CD4-positive, alpha-beta memory T cell (primary cell): Measurements from ENCODE around the gene SEC14L5. TPM values are rescaled to one million over a fixed set of nuclear protein-coding genes. Genes with fewer than 3 reads are reported as not detected.
A peak's percentile ranks its signal among the peaks of the same experiment; 100 is the strongest.

Experiments used
- CTCF ChIA-PET: fragments of 350-600 bp; sonication (Branson Sonifier 250); formaldehyde crosslinking; loops from one replicate; lab custom pipeline; 2021; ENCODE audit warnings: inconsistent platforms; ENCODE audit not compliant: partially characterized antibody; lab: Charles Lee
- POLR2A ChIA-PET: fragments of 350-600 bp; sonication (Branson Sonifier 250); formaldehyde crosslinking; loops from one replicate; lab custom pipeline; 2021; ENCODE audit not compliant: partially characterized antibody; lab: Charles Lee
- DNase-seq, 5 donors: peaks; one replicate each; pipeline versions ENCODE4 v3.0.0 to v3.0.0-alpha.2; 2020 to 2022; ENCODE audit warnings: mixed read lengths in 1 of 5
- H3K27ac ChIP-seq: one replicate; pipeline ENCODE4 v1.7.0; 2013; ENCODE audit warnings: low read depth, low read length
- H3K27me3 ChIP-seq: 2 replicates; pipeline ENCODE4 v1.7.0; 2013; ENCODE audit warnings: mild to moderate bottlenecking, low read length, moderate library complexity; ENCODE audit not compliant: insufficient read depth
- H3K36me3 ChIP-seq: 2 replicates; pipeline ENCODE4 v1.7.0; 2013; ENCODE audit warnings: mild to moderate bottlenecking, low read length, moderate library complexity; ENCODE audit not compliant: insufficient read depth
- H3K4me1 ChIP-seq: 2 replicates; pipeline ENCODE4 v1.7.0; 2013; ENCODE audit warnings: mild to moderate bottlenecking, low read length, moderate library complexity; ENCODE audit not compliant: insufficient read depth
- H3K4me3 ChIP-seq, 2 donors: one replicate each; pipeline ENCODE4 v1.7.0; 2013; ENCODE audit warnings: low read length in 2 of 2, mild to moderate bottlenecking in 1 of 2
- H3K9me3 ChIP-seq, 2 donors: one replicate each; pipeline ENCODE4 v1.7.0; 2013; ENCODE audit warnings: low read length in 2 of 2, control low read depth in 1 of 2; ENCODE audit not compliant: control insufficient read depth in 1 of 2
- H3K27ac Mint-ChIP-seq, 7 donors: one replicate each; pipeline ENCODE4 v1.8.0; 2020 to 2021; ENCODE audit warnings: mixed read lengths in 7 of 7, mild to moderate bottlenecking in 6 of 7, inconsistent platforms in 3 of 7, moderate library complexity in 3 of 7
- H3K27me3 Mint-ChIP-seq, 2 donors: one replicate each; pipeline ENCODE4 v1.8.0; 2020 to 2021; ENCODE audit warnings: mixed read lengths in 2 of 2
- H3K36me3 Mint-ChIP-seq, 2 donors: one replicate each; pipeline ENCODE4 v1.8.0; 2020 to 2021; ENCODE audit warnings: mixed read lengths in 2 of 2, inconsistent platforms in 1 of 2, mild to moderate bottlenecking in 1 of 2
- H3K4me1 Mint-ChIP-seq, 4 donors: one replicate each; pipeline ENCODE4 v1.8.0; 2020 to 2021; ENCODE audit warnings: mixed read lengths in 4 of 4, mild to moderate bottlenecking in 1 of 4
- H3K4me3 Mint-ChIP-seq, 8 donors: one replicate each; pipeline ENCODE4 v1.8.0; 2020 to 2021; ENCODE audit warnings: mixed read lengths in 8 of 8, mild to moderate bottlenecking in 7 of 8, moderate library complexity in 6 of 8, inconsistent platforms in 3 of 8
- H3K9me3 Mint-ChIP-seq, 8 donors: one replicate each; pipeline ENCODE4 v1.8.0; 2020 to 2021; ENCODE audit warnings: mixed read lengths in 8 of 8, mild to moderate bottlenecking in 5 of 8, inconsistent platforms in 3 of 8, moderate library complexity in 1 of 8
- intact Hi-C: fragments of 100-400 bp; cut with micrococcal nuclease; formaldehyde crosslinking; loops from one replicate; pipeline ENCODE4 v1.15.1; 2023
- polyA plus RNA-seq, 2 donors: library from polyadenylated mRNA; unstranded; fragments of 300-500 nt; fragmentation: Illumina TruSeq; gene quantifications; one replicate each; pipeline ENCODE4 v1.2.3, GENCODE V29; 2021
- total RNA-seq, 2 experiments: library from RNA; stranded (reverse); gene quantifications; one replicate each; pipeline ENCODE4 v1.2.3, GENCODE V29; 2021

Gene SEC14L5
- total and polyA plus RNA-seq, 4 experiments from 2014 or later = not detected

GRCh38 chr16:5062790-5063765 is 104.9 kb downstream of the SEC14L5 start:
- H3K36me3 ChIP-seq = no peaks in the 10 kb centered on the region
- Mint-ChIP-seq H3K9me3 (no peaks in the 10 kb centered on the region), H3K27ac (peak overlapping the region in 1 of 7 donors; percentile 13), H3K4me1 (no peaks in the 10 kb centered on the region), H3K36me3 (no peaks in the 10 kb centered on the region), H3K4me3 (no peak overlapping the region), H3K27me3 (peaks cover 0 to 5% of the 10 kb centered on the region in 2 donors)
- no peaks in the 10 kb centered on the region for H3K4me1 ChIP-seq
- CTCF ChIA-PET = interaction anchor here (1.0 kb wide), 1 partner anchor 9 kb away, joined by 3 read pairs; the partner anchor contains the start of gene ALG1
- no peak for DNase-seq
- intact Hi-C loops = no loop called here
- no peaks in the 10 kb centered on the region for H3K9me3 ChIP-seq
- H3K27me3 ChIP-seq = no peaks in the 10 kb centered on the region
- no peak overlapping the region for H3K4me3 ChIP-seq
- POLR2A ChIA-PET = no interaction called here
- no peak overlapping the region for H3K27ac ChIP-seq

DNA sequence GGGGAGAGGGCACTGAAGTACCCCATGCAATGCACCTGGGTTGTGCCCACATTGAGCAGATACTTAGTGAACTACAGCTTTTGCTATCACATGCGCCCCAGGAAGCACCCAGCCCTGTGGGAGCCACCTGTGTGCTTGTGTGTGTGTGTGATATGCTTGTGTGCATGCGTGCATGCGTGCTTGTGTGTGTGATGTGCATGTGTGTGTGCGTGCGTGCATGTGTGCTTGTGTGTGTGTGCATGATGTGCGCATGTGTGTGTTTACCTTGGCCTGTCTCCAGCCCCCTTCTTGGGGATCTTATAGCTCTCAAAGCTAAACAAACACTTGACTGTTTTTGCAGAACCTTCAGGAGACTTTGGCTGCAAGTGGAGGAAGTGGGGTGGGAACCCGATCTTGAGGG is 106.8 kb downstream of the SEC14L5 start:
- H3K9me3 ChIP-seq = no peaks in the 10 kb centered on the region
- Mint-ChIP-seq H3K36me3 (no peaks in the 10 kb centered on the region), H3K27ac (no peak overlapping the region), H3K4me3 (no peak overlapping the region), H3K27me3 (peaks cover 0 to 5% of the 10 kb centered on the region in 2 donors), H3K4me1 (no peaks in the 10 kb centered on the region), H3K9me3 (no peaks in the 10 kb centered on the region)
- no peak overlapping the region for H3K4me3 ChIP-seq
- DNase-seq = no peak
- CTCF ChIA-PET = no interaction called here
- no peaks in the 10 kb centered on the region for H3K27me3 ChIP-seq
- no peaks in the 10 kb centered on the region for H3K36me3 ChIP-seq
- H3K27ac ChIP-seq = no peak overlapping the region
- POLR2A ChIA-PET = no interaction called here
- H3K4me1 ChIP-seq = no peaks in the 10 kb centered on the region
- intact Hi-C loops = no loop called here

GRCh38 chr16:5065326-5065725 is 107.2 kb downstream of the SEC14L5 start:
- H3K4me1 Mint-ChIP-seq = no peaks in the 10 kb centered on the region
- H3K27ac Mint-ChIP-seq = no peak overlapping the region
- intact Hi-C loops = no loop called here
- Histone ChIP-seq H3K27me3 (no peaks in the 10 kb centered on the region), H3K27ac (no peak overlapping the region), H3K4me3 (no peak overlapping the region), H3K36me3 (no peaks in the 10 kb centered on the region), H3K4me1 (no peaks in the 10 kb centered on the region), H3K9me3 (no peaks in the 10 kb centered on the region)
- no peaks in the 10 kb centered on the region for H3K36me3 Mint-ChIP-seq
- CTCF ChIA-PET = no interaction called here
- no peak overlapping the region for H3K4me3 Mint-ChIP-seq
- H3K9me3 Mint-ChIP-seq = no peaks in the 10 kb centered on the region
- no peak for DNase-seq
- peaks cover 0 to 5% of the 10 kb centered on the region in 2 donors for H3K27me3 Mint-ChIP-seq
- POLR2A ChIA-PET = no interaction called here

GRCh38 chr16:5065813-5066212 is 107.7 kb downstream of the SEC14L5 start, which contains the start of gene C16orf89:
Gene C16orf89 (minus strand): TSS chr16:5065956. CDS start chr16:5065908, 48 bp downstream.
- POLR2A ChIA-PET = no interaction called here
- no peaks in the 10 kb centered on the region for H3K36me3 Mint-ChIP-seq
- peaks cover under 1 to 2% (median under 1%) of the 10 kb centered on the region in 4 donors for H3K4me1 Mint-ChIP-seq
- H3K27me3 Mint-ChIP-seq = peaks cover 0 to 5% of the 10 kb centered on the region in 2 donors
- Histone ChIP-seq H3K4me3 (no peak within 1 kb of the TSS), H3K9me3 (no peaks in the 10 kb centered on the region), H3K27ac (no peak within 1 kb of the TSS), H3K36me3 (no peaks in the 10 kb centered on the region), H3K4me1 (no peaks in the 10 kb centered on the region), H3K27me3 (no peaks in the 10 kb centered on the region)
- intact Hi-C loops = no loop called here
- no peak within 1 kb of the TSS for H3K27ac Mint-ChIP-seq
- CTCF ChIA-PET = no interaction called here
- no peak within 1 kb of the TSS for H3K4me3 Mint-ChIP-seq
- H3K9me3 Mint-ChIP-seq = no peaks in the 10 kb centered on the region
- no peak for DNase-seq

DNA sequence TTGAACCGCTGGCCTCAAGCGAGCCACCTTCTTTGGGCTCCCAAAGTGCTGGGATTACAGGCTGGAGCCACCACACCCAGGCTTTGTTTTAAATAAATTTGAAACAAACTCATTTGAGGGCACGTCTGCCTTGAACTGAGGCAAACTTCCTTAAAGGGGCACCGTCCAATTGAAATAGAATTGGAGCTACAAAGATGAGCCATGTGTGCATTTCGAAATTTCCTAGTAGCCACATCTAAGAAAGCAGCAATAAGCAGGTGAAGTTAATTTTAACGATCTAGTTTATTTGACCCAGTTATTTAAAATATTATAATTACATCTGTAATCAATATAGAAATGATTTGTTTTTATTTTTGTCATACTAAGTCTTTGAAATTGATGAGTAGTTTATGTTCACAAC is 108.4 kb downstream of the SEC14L5 start:
- ChIA-PET POLR2A (no interaction called here), CTCF (no interaction called here)
- Mint-ChIP-seq H3K4me1 (peaks cover 5 to 9% (median 7%) of the 10 kb centered on the region in 4 donors), H3K4me3 (no peak overlapping the region), H3K9me3 (no peaks in the 10 kb centered on the region), H3K36me3 (no peaks in the 10 kb centered on the region), H3K27ac (no peak overlapping the region), H3K27me3 (peaks cover 0 to 5% of the 10 kb centered on the region in 2 donors)
- no peak overlapping the region for H3K4me3 ChIP-seq
- no peak for DNase-seq
- H3K9me3 ChIP-seq = no peaks in the 10 kb centered on the region
- H3K36me3 ChIP-seq = no peaks in the 10 kb centered on the region
- no peak overlapping the region for H3K27ac ChIP-seq
- H3K4me1 ChIP-seq = peaks cover 7% of the 10 kb centered on the region
- H3K27me3 ChIP-seq = no peaks in the 10 kb centered on the region
- intact Hi-C loops = no loop called here

Other genes starting within 250 kb of the SEC14L5 start
- 10 to 100 TPM; 28.5 to 33.9 TPM for gene ANKS3, start 224.1 kb upstream of the SEC14L5 start, total RNA-seq
- gene ANKS3, start 224.1 kb upstream of the SEC14L5 start, polyA plus RNA-seq = 1 to 10 TPM in 1 of 2 donors, under 1 TPM in 1; 0.91 to 5.7 TPM
- gene DNAAF8, start 223.8 kb upstream of the SEC14L5 start, total RNA-seq = under 1 TPM; 0.12 to 0.64 TPM
- gene DNAAF8, start 223.8 kb upstream of the SEC14L5 start, polyA plus RNA-seq = under 1 TPM in 1 of 2 donors, not detected in 1; 0.11 TPM
- 10 to 100 TPM; 33.9 to 35.6 TPM for gene ZNF500, start 191.2 kb upstream of the SEC14L5 start, total RNA-seq
- gene ZNF500, start 191.2 kb upstream of the SEC14L5 start, polyA plus RNA-seq = 10 to 100 TPM in 1 of 2 donors, 1 to 10 TPM in 1; 7.9 to 13.0 TPM
- not detected for gene SEPTIN12, start 170.0 kb upstream of the SEC14L5 start, total RNA-seq
- gene SEPTIN12, start 170.0 kb upstream of the SEC14L5 start, polyA plus RNA-seq = not detected
- gene SMIM22, start 163.0 kb upstream of the SEC14L5 start, total RNA-seq = not detected
- not detected for gene SMIM22, start 163.0 kb upstream of the SEC14L5 start, polyA plus RNA-seq
- gene ROGDI, start 155.7 kb upstream of the SEC14L5 start, total RNA-seq = 1 to 10 TPM; 9.7 to 9.9 TPM
- 10 to 100 TPM in 1 of 2 donors, 1 to 10 TPM in 1; 8.6 to 19.1 TPM for gene ROGDI, start 155.7 kb upstream of the SEC14L5 start, polyA plus RNA-seq
- 100 to 1,000 TPM; 117 to 121 TPM for gene GLYR1, start 111.0 kb upstream of the SEC14L5 start, total RNA-seq
- gene GLYR1, start 111.0 kb upstream of the SEC14L5 start, polyA plus RNA-seq = 10 to 100 TPM; 22.8 to 44.6 TPM
- 10 to 100 TPM; 40.4 to 42.7 TPM for gene UBN1, start 110.8 kb upstream of the SEC14L5 start, total RNA-seq
- gene UBN1, start 110.8 kb upstream of the SEC14L5 start, polyA plus RNA-seq = 10 to 100 TPM in 1 of 2 donors, 1 to 10 TPM in 1; 6.0 to 17.5 TPM
- gene PPL, start 21.2 kb upstream of the SEC14L5 start, total RNA-seq = not detected
- gene PPL, start 21.2 kb upstream of the SEC14L5 start, polyA plus RNA-seq = under 1 TPM in 1 of 2 donors, not detected in 1; 0.39 TPM
- gene NAGPA, start 75.6 kb downstream of the SEC14L5 start, total RNA-seq = 10 to 100 TPM; 30.7 to 33.2 TPM
- 10 to 100 TPM; 32.2 to 36.8 TPM for gene NAGPA, start 75.6 kb downstream of the SEC14L5 start, polyA plus RNA-seq
- gene C16orf89, start 107.6 kb downstream of the SEC14L5 start, total RNA-seq = not detected
- gene C16orf89, start 107.6 kb downstream of the SEC14L5 start, polyA plus RNA-seq = not detected
- gene ALG1, start 113.5 kb downstream of the SEC14L5 start, total RNA-seq = 10 to 100 TPM; 23.5 to 28.1 TPM
- 10 to 100 TPM; 27.3 to 34.0 TPM for gene ALG1, start 113.5 kb downstream of the SEC14L5 start, polyA plus RNA-seq
- gene EEF2KMT, start 139.5 kb downstream of the SEC14L5 start, total RNA-seq = 10 to 100 TPM; 10.9 to 13.2 TPM
- 10 to 100 TPM in 1 of 2 donors, 1 to 10 TPM in 1; 6.1 to 19.7 TPM for gene EEF2KMT, start 139.5 kb downstream of the SEC14L5 start, polyA plus RNA-seq